ENCODE data around the gene DSE.

Gene DSE

DNA sequence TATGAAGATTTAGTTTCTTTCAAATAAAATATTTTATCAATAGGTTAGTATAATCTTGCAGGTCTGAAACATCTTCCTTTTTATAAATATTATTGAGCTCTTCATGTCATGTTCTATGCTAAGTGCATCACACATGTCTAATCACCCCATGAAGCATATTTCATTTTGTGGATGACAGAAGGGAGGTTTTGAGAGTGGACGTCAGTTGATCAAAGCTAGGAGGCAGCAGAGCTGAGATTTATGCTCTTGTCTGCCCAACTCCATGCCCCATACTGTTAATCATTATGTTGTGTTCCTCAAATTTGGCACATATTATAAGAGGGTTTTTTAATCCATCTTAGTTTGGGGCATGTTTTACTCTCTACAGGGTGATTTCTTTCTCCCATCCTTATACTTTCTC, 22.7 kb downstream of the DSE start:
- no peak overlapping the region for H3K4me3 ChIP-seq (ENCODE audit: low read depth, low read length)
- TF ChIP-seq, protein P1, sequence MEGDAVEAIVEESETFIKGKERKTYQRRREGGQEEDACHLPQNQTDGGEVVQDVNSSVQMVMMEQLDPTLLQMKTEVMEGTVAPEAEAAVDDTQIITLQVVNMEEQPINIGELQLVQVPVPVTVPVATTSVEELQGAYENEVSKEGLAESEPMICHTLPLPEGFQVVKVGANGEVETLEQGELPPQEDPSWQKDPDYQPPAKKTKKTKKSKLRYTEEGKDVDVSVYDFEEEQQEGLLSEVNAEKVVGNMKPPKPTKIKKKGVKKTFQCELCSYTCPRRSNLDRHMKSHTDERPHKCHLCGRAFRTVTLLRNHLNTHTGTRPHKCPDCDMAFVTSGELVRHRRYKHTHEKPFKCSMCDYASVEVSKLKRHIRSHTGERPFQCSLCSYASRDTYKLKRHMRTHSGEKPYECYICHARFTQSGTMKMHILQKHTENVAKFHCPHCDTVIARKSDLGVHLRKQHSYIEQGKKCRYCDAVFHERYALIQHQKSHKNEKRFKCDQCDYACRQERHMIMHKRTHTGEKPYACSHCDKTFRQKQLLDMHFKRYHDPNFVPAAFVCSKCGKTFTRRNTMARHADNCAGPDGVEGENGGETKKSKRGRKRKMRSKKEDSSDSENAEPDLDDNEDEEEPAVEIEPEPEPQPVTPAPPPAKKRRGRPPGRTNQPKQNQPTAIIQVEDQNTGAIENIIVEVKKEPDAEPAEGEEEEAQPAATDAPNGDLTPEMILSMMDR (conservative IDR thresholded peaks at IDR 0.05; ENCODE audit: low read depth, low read length): peak; percentile 52
- DNase-seq (ENCODE audit: low read depth): peak; percentile 53

DNA sequence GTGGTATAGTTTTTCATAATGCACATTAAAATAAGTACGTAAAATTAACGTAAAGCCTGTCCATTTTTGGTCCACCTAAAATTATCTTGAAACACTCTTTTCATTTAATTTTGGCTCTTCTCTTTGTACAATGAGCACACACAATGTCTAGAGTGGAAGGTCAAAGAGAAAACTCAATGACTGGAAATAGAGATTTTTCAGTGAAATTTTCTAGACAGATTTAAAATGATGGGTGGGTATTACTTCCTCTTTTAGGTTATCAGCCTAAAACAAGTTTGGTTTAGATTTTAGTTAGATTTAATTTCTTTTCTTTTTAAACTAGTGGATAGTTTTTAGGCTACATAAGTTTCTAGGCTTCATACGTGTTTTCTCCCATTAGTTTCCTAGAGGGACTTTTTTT, 24.9 kb downstream of the DSE start:
- no peak for DNase-seq (ENCODE audit: low read depth)
- TF ChIP-seq, protein P1 (conservative IDR thresholded peaks at IDR 0.05; ENCODE audit: low read depth, low read length): no peak
- no peak overlapping the region for H3K4me3 ChIP-seq (ENCODE audit: low read depth, low read length)

DNA sequence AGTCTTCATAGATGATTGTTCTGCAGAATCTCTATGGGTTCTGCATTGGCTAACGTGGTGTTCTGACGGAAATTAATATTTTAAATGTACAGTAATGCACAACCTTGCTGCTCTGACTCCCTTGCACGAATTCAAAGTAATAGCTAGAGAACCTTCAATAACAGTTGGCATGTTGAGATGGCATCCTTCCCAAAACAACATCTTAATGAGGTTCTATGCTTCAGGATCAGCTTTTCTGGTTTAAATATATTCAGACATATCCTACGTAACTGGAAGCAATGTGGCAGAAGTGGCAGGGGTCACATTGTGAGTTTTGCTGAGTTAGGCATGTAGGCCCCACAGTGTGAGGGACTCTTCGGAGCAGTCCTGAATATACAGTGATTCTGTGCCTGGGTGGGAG, 25.7 kb downstream of the DSE start:
- H3K4me3 ChIP-seq (ENCODE audit: low read depth, low read length): no peak overlapping the region
- TF ChIP-seq, protein P1 (conservative IDR thresholded peaks at IDR 0.05; ENCODE audit: low read depth, low read length): no peak
- DNase-seq (ENCODE audit: low read depth): no peak

DNA sequence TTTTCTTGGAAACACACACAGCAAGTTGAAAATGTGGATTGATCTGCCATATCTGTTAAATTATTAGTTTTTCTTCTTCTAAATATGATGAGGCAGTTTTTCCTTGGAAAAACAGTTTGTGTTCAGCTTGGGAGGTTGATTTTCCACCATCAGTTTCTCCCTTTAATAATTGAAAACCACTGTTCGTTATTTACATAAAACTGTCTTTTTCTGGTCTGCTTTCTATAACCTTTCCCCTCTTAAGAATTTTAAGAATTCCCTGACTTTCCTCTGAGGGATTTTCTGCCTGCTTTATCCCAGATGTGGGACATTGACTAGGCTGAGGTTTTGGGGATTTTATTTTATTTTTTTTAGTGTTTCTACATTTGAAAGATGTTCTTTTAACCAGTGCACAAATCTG, 27.2 kb downstream of the DSE start:
- no peak overlapping the region for H3K4me3 ChIP-seq (ENCODE audit: low read depth, low read length)
- DNase-seq (ENCODE audit: low read depth): peak; percentile 67
- TF ChIP-seq, protein P1 (conservative IDR thresholded peaks at IDR 0.05; ENCODE audit: low read depth, low read length): no peak

DNA sequence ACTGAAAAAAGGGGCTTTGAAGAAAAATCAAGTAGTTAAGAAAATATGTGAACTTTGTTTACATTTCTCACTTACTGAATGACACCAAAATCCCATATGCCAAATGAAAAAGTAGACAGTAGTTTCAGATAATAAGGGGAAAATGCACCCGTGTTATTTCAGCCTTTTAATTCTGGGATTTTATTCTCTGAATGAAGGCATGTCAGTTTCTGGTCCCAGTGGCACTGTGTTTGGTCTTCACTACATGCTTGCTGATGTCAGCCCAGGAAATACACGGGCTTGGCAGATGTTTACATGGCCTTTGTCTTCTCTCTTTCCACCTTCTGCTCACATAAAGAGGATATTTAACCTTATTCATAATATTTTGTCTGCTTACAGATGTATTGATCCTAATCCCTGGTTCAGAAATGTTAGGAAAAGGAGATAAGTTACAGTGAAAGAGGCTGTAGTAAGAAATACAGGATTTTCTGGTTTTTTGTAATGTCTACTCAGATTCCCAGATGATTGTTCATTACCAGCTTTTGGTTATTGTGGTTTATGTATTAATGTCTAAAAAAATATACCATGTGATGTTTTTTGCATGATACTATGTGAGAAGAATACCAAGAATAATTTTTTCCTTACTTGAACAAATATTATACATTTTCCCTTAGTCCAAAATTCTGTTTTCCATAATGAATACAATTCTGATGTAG, 27.7 kb downstream of the DSE start:
- no peak overlapping the region for H3K4me3 ChIP-seq (ENCODE audit: low read depth, low read length)
- DNase-seq (ENCODE audit: low read depth): peak; percentile 70
- TF ChIP-seq, protein P1 (conservative IDR thresholded peaks at IDR 0.05; ENCODE audit: low read depth, low read length): no peak

DNA sequence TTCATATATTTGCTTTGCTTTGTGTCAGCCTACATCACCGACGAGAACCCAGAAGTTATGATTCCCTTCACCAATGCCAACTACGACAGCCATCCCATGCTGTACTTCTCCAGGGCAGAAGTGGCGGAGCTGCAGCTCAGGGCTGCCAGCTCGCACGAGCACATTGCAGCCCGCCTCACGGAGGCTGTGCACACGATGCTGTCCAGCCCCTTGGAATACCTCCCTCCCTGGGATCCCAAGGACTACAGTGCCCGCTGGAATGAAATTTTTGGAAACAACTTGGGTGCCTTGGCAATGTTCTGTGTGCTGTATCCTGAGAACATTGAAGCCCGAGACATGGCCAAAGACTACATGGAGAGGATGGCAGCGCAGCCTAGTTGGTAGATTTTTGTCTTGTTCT, 28.5 kb downstream of the DSE start:
- no peak overlapping the region for H3K4me3 ChIP-seq (ENCODE audit: low read depth, low read length)
- TF ChIP-seq, protein P1 (conservative IDR thresholded peaks at IDR 0.05; ENCODE audit: low read depth, low read length): no peak
- DNase-seq (ENCODE audit: low read depth): no peak

DNA sequence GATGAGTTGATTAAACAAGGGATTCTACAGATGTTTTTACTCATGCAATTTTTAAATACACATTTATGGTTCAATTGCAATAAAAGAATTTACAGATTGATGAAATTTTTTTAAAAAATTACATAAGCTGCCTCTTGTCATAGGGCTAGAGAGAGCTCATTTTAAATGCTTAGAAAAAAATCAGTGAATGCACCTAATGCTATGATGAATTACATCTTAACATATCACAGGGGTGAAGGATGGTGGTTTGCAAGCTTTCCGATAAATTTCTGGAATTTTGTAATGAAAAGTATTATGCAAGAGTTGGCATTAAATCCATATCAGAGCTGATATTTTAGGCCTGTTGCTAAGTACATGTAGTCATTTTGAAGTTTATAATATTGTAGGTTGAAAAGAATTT, 29.6 kb downstream of the DSE start:
- no peak overlapping the region for H3K4me3 ChIP-seq (ENCODE audit: low read depth, low read length)
- DNase-seq (ENCODE audit: low read depth): peak; percentile 44
- TF ChIP-seq, protein P1 (conservative IDR thresholded peaks at IDR 0.05; ENCODE audit: low read depth, low read length): no peak

Data from choroid plexus epithelial cell (primary cell).